ENCODE results near the gene AMPD3. TPM values are rescaled to one million over a fixed set of nuclear protein-coding genes. Genes with fewer than 3 reads are reported as not detected.

The AMPD3 gene
- polyA plus RNA-seq, 1 donor = 5.0 TPM

GRCh38 chr11:10450462-10451425 is 4.3 kb upstream of the AMPD3 start:
- Histone ChIP-seq H3K4me1 (ENCODE audit: control insufficient read depth, insufficient read depth, low read length) (peaks cover 7% of the 10 kb centered on the region), H3K27me3 (ENCODE audit: control insufficient read depth, insufficient read depth, low read length) (peaks cover 20% of the 10 kb centered on the region), H3K9me3 (ENCODE audit: control insufficient read depth, low read depth, low read length) (no peaks in the 10 kb centered on the region), H3K4me3 (ENCODE audit: low read length) (peak overlapping the region; percentile 47), H3K36me3 (ENCODE audit: control insufficient read depth, insufficient read depth, low read length) (no peaks in the 10 kb centered on the region), H3K27ac (ENCODE audit: low read length) (no peak overlapping the region)
- no CpG with 5 or more reads among the region's 94 CpGs for WGBS (ENCODE audit: insufficient coverage, low lambda C conversion rate)
- peak; percentile 36 to 76 for DNase-seq

GRCh38 chr11:10451426-10452116 is 3.5 kb upstream of the AMPD3 start:
- no peak overlapping the region for H3K27ac ChIP-seq (ENCODE audit: low read length)
- H3K36me3 ChIP-seq (ENCODE audit: control insufficient read depth, insufficient read depth, low read length) = no peaks in the 10 kb centered on the region
- H3K9me3 ChIP-seq (ENCODE audit: control insufficient read depth, low read depth, low read length) = no peaks in the 10 kb centered on the region
- H3K27me3 ChIP-seq (ENCODE audit: control insufficient read depth, insufficient read depth, low read length) = peaks cover 20% of the 10 kb centered on the region
- no CpG with 5 or more reads among the region's 4 CpGs for WGBS (ENCODE audit: insufficient coverage, low lambda C conversion rate)
- no peak for DNase-seq
- peaks cover 14% of the 10 kb centered on the region for H3K4me1 ChIP-seq (ENCODE audit: control insufficient read depth, insufficient read depth, low read length)
- no peak overlapping the region for H3K4me3 ChIP-seq (ENCODE audit: low read length)

DNA sequence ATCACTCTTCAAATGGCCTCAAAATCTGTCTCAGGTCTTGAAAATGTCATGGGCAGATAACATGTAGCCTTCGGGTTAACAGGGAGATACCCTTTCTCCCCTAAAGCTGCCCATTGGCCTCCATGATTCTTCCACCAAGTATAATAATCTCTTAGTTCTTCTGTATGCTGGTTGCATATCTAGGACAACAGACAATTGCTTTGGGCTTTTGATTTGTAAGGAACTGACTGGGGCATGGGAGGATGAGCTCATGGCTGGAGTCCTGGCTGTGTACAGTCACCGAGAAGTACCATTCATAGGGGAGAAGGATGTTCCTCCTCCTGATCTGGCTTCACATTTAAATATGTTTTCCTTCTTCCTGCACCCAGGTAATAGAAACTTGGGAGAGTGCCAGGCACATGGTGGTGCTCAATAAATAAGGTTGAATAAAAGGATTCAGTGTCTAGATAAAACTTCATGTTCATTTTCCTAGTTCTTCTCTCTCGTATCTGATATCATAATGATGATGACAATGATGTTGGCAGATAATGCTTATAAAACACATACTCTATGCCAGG is 2.8 kb upstream of the AMPD3 start:
- WGBS (ENCODE audit: insufficient coverage, low lambda C conversion rate) = no CpG with 5 or more reads among the region's 3 CpGs
- Histone ChIP-seq H3K27me3 (ENCODE audit: control insufficient read depth, insufficient read depth, low read length) (peaks cover 20% of the 10 kb centered on the region), H3K27ac (ENCODE audit: low read length) (no peak overlapping the region), H3K36me3 (ENCODE audit: control insufficient read depth, insufficient read depth, low read length) (no peaks in the 10 kb centered on the region), H3K4me1 (ENCODE audit: control insufficient read depth, insufficient read depth, low read length) (peaks cover 14% of the 10 kb centered on the region), H3K9me3 (ENCODE audit: control insufficient read depth, low read depth, low read length) (no peaks in the 10 kb centered on the region), H3K4me3 (ENCODE audit: low read length) (no peak overlapping the region)
- no peak for DNase-seq

GRCh38 chr11:10453261-10453660 is 1.8 kb upstream of the AMPD3 start:
- Histone ChIP-seq H3K9me3 (ENCODE audit: control insufficient read depth, low read depth, low read length) (no peaks in the 10 kb centered on the region), H3K4me3 (ENCODE audit: low read length) (no peak overlapping the region), H3K27ac (ENCODE audit: low read length) (no peak overlapping the region), H3K36me3 (ENCODE audit: control insufficient read depth, insufficient read depth, low read length) (no peaks in the 10 kb centered on the region), H3K4me1 (ENCODE audit: control insufficient read depth, insufficient read depth, low read length) (peaks cover 14% of the 10 kb centered on the region), H3K27me3 (ENCODE audit: control insufficient read depth, insufficient read depth, low read length) (peaks cover 18% of the 10 kb centered on the region)
- no peak for DNase-seq
- WGBS (ENCODE audit: insufficient coverage, low lambda C conversion rate) = 60% methylated on average over 1 of the region's 3 CpGs

- peak; percentile 45 to 74 for DNase-seq
- Histone ChIP-seq H3K36me3 (ENCODE audit: control insufficient read depth, insufficient read depth, low read length) (no peaks in the 10 kb centered on the region), H3K27me3 (ENCODE audit: control insufficient read depth, insufficient read depth, low read length) (peaks cover 11% of the 10 kb centered on the region), H3K4me1 (ENCODE audit: control insufficient read depth, insufficient read depth, low read length) (peaks cover 14% of the 10 kb centered on the region), H3K9me3 (ENCODE audit: control insufficient read depth, low read depth, low read length) (no peaks in the 10 kb centered on the region), H3K4me3 (ENCODE audit: low read length) (peak overlapping the region; percentile 34), H3K27ac (ENCODE audit: low read length) (peak overlapping the region; percentile 55)
- WGBS (ENCODE audit: insufficient coverage, low lambda C conversion rate) = no CpG with 5 or more reads among the region's 18 CpGs
Observed at GRCh38 chr11:10455637-10456487, 798 bp downstream of the AMPD3 start.

- peaks cover 5% of the 10 kb centered on the region for H3K27me3 ChIP-seq (ENCODE audit: control insufficient read depth, insufficient read depth, low read length)
- peaks cover 14% of the 10 kb centered on the region for H3K4me1 ChIP-seq (ENCODE audit: control insufficient read depth, insufficient read depth, low read length)
- peak overlapping the region; percentile 48 for H3K27ac ChIP-seq (ENCODE audit: low read length)
- no peaks in the 10 kb centered on the region for H3K36me3 ChIP-seq (ENCODE audit: control insufficient read depth, insufficient read depth, low read length)
- peak overlapping the region; percentile 34 for H3K4me3 ChIP-seq (ENCODE audit: low read length)
- no peaks in the 10 kb centered on the region for H3K9me3 ChIP-seq (ENCODE audit: control insufficient read depth, low read depth, low read length)
- whole genome bisulfite sequencing (ENCODE audit: insufficient coverage, low lambda C conversion rate) = no CpG with 5 or more reads among the region's 3 CpGs
- DNase-seq = no peak
Observed at GRCh38 chr11:10456519-10456918, 1.5 kb downstream of the AMPD3 start.

DNA sequence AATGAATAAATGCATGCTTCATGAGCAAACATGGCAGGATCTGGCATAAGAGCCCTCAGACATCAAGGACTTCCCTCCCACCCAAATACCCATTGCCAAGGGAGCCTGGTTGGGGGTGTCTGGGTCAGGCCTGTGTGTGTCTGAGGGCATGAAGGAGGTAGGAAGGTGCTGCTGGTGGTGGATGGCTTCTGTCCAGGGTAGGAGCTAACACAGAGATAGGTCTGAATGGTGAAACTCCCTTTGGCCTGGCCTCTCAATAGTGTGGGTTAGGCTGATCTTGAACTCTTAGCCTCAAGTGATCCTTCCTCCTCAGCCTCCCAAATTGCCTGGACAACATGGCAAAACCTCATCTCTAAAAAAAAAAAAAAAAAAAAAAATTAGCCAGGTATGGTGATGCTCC is 2.8 kb downstream of the AMPD3 start:
- no peaks in the 10 kb centered on the region for H3K36me3 ChIP-seq (ENCODE audit: control insufficient read depth, insufficient read depth, low read length)
- H3K4me3 ChIP-seq (ENCODE audit: low read length) = no peak overlapping the region
- no peak for DNase-seq
- H3K4me1 ChIP-seq (ENCODE audit: control insufficient read depth, insufficient read depth, low read length) = peaks cover 14% of the 10 kb centered on the region
- H3K27ac ChIP-seq (ENCODE audit: low read length) = no peak overlapping the region
- no peaks in the 10 kb centered on the region for H3K9me3 ChIP-seq (ENCODE audit: control insufficient read depth, low read depth, low read length)
- peaks cover 2% of the 10 kb centered on the region for H3K27me3 ChIP-seq (ENCODE audit: control insufficient read depth, insufficient read depth, low read length)

GRCh38 chr11:10459029-10459970 is 4.2 kb downstream of the AMPD3 start:
- DNase-seq = peak in 1 of 2 donors; percentile 11
- H3K9me3 ChIP-seq (ENCODE audit: control insufficient read depth, low read depth, low read length) = no peaks in the 10 kb centered on the region
- H3K4me1 ChIP-seq (ENCODE audit: control insufficient read depth, insufficient read depth, low read length) = peaks cover 14% of the 10 kb centered on the region
- no peaks in the 10 kb centered on the region for H3K36me3 ChIP-seq (ENCODE audit: control insufficient read depth, insufficient read depth, low read length)
- H3K27me3 ChIP-seq (ENCODE audit: control insufficient read depth, insufficient read depth, low read length) = peaks cover 2% of the 10 kb centered on the region
- no peak overlapping the region for H3K27ac ChIP-seq (ENCODE audit: low read length)
- H3K4me3 ChIP-seq (ENCODE audit: low read length) = no peak overlapping the region
- whole genome bisulfite sequencing (ENCODE audit: insufficient coverage, low lambda C conversion rate) = no CpG with 5 or more reads among the region's 7 CpGs

DNA sequence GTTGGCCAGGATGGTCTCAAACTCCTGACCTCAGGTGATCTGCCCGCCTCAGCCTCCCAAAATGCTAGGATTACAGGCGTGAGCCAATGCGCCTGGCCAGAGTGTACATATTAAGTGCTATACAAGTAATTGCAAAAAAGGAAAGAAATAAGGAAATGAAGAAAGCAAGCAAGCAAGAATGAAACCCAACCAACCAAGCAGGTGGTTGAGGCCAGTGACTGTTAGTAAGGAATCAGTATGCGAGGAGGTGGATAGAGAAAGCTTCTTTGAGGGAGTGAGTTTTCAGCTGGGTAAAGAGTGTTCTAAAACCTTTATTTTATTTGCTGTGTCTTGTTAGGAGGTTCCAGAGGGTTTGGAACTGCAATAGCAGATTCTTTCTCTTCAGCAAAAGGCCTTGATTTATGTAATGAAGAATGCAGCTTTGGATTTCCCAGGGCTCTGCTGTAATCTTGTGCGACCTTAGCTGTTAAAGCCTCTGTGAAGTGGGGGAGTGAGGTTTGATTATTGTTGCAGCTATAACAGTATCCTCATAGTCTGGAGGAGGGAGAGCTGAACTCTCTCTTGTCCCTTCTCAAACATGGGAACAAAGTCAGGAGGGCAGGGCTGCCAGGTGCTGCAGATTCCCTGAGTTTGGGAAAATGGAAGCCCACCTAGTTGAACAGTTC is 5.7 kb downstream of the AMPD3 start:
- Histone ChIP-seq H3K36me3 (ENCODE audit: control insufficient read depth, insufficient read depth, low read length) (no peaks in the 10 kb centered on the region), H3K27me3 (ENCODE audit: control insufficient read depth, insufficient read depth, low read length) (no peaks in the 10 kb centered on the region), H3K9me3 (ENCODE audit: control insufficient read depth, low read depth, low read length) (no peaks in the 10 kb centered on the region), H3K27ac (ENCODE audit: low read length) (no peak overlapping the region), H3K4me1 (ENCODE audit: control insufficient read depth, insufficient read depth, low read length) (peaks cover 6% of the 10 kb centered on the region), H3K4me3 (ENCODE audit: low read length) (no peak overlapping the region)
- 100% methylated on average over 2 of the region's 5 CpGs for WGBS (ENCODE audit: insufficient coverage, low lambda C conversion rate)
- DNase-seq = no peak
